ENCODE results near the gene TCEAL6.
A peak's percentile ranks its signal among the peaks of the same experiment; 100 is the strongest.
"Not testable (repeated sequence)": the region's sequence is repeated elsewhere in the genome, so short reads cannot be mapped to it uniquely, and the experiment has no call there.

TCEAL6 gene

GRCh38 chrX:102142274-102142673 is at the start of gene TCEAL6:
Gene TCEAL6 (minus strand): TSS chrX:102142481.
- not testable (repeated sequence) for DNase-seq (ENCODE audit: low read depth)

- no peak for DNase-seq (ENCODE audit: low read depth)
Measured at GRCh38 chrX:102185967-102186720, 43.9 kb upstream of the TCEAL6 start.

GRCh38 chrX:102155806-102156179 is 13.5 kb upstream of the TCEAL6 start, which contains the start of gene BEX5:
Gene BEX5 (minus strand): TSS chrX:102155977. CDS start chrX:102154265, 1,712 bp downstream.
- DNase-seq (ENCODE audit: low read depth): peak; percentile 30

- no peak for DNase-seq (ENCODE audit: low read depth)
Measured at GRCh38 chrX:102154900-102155805, 12.9 kb upstream of the TCEAL6 start.

GRCh38 chrX:102154218-102154860 is 12.1 kb upstream of the TCEAL6 start:
- DNase-seq (ENCODE audit: low read depth): no peak

GRCh38 chrX:102141631-102142030 is 650 bp downstream of the TCEAL6 start:
- DNase-seq (ENCODE audit: low read depth): not testable (repeated sequence)

- not testable (repeated sequence) for DNase-seq (ENCODE audit: low read depth)
Measured at GRCh38 chrX:102140876-102141275, 1.4 kb downstream of the TCEAL6 start.

GRCh38 chrX:102138064-102138463 is 4.2 kb downstream of the TCEAL6 start:
- DNase-seq (ENCODE audit: low read depth): no peak

- no peak for DNase-seq (ENCODE audit: low read depth)
Measured at GRCh38 chrX:102129473-102129872, 12.8 kb downstream of the TCEAL6 start.

GRCh38 chrX:102126863-102127262 is 15.4 kb downstream of the TCEAL6 start:
- no peak for DNase-seq (ENCODE audit: low read depth)

GRCh38 chrX:102126080-102126818 is 16.0 kb downstream of the TCEAL6 start:
- DNase-seq (ENCODE audit: low read depth): not testable (repeated sequence)

GRCh38 chrX:102125436-102125835 is 16.8 kb downstream of the TCEAL6 start, which contains the start of gene TCEAL2:
Gene TCEAL2 (plus strand): TSS chrX:102125679. CDS start chrX:102126831, 1,152 bp downstream.
- DNase-seq (ENCODE audit: low read depth): not testable (repeated sequence)

- not testable (repeated sequence) for DNase-seq (ENCODE audit: low read depth)
Measured at GRCh38 chrX:102125014-102125413, 17.3 kb downstream of the TCEAL6 start.

- no peak for DNase-seq (ENCODE audit: low read depth)
Measured at GRCh38 chrX:102115748-102116147, 26.5 kb downstream of the TCEAL6 start.

- DNase-seq (ENCODE audit: low read depth): no peak
Measured at GRCh38 chrX:102113367-102113766, 28.9 kb downstream of the TCEAL6 start.

Measured in activated gamma-delta T cell treated with anti-CD3 and anti-CD28 coated beads, Interleukin-2, amount 50 U/mL, for 16 hours (primary cell).